HepG2 (cell line): ENCODE measurements around the gene MYO5B. TPM values are rescaled to one million over a fixed set of nuclear protein-coding genes. Genes with fewer than 3 reads are reported as not detected.

Experiments
- ARID4A ChIP-seq: sonication (generic); formaldehyde crosslinking; IDR thresholded peaks from 2 replicates; pipeline ENCODE4 v1.5.0; 2020; ENCODE audit warnings: mild to moderate bottlenecking, missing genetic modification reagents, borderline replicate concordance
- CHD4 ChIP-seq: fragments of 200-600 bp; sonication (generic); IDR thresholded peaks from 2 replicates; pipeline ENCODE4 v1.7.0; 2017; ENCODE audit warnings: mild to moderate bottlenecking, low read length, borderline replicate concordance
- FOXO1 ChIP-seq: sonication (generic); formaldehyde crosslinking; IDR thresholded peaks from 2 replicates; pipeline ENCODE4 v1.4.0; 2020; ENCODE audit warnings: missing genetic modification reagents
- GTF3A ChIP-seq: sonication (generic); formaldehyde crosslinking; conservative IDR thresholded peaks from 2 replicates; pipeline ENCODE4 v1.4.0; 2020; ENCODE audit warnings: mild to moderate bottlenecking, missing genetic modification reagents
- KLF9 ChIP-seq: IDR thresholded peaks from 2 replicates; pipeline ENCODE4 v1.6.1; 2016; ENCODE audit warnings: low read depth
- NCOA5 ChIP-seq: sonication (generic); formaldehyde crosslinking; IDR thresholded peaks from 2 replicates; pipeline ENCODE4 v1.4.0; 2020; ENCODE audit warnings: missing genetic modification reagents
- NCOR1 ChIP-seq: fragments of 200-600 bp; sonication (generic); IDR thresholded peaks from 2 replicates; pipeline ENCODE4 v1.7.0; 2017; ENCODE audit warnings: antibody characterized with exemption, low read length, borderline replicate concordance
- NR2F2 ChIP-seq: IDR thresholded peaks from 2 replicates; pipeline ENCODE4 v1.6.1; 2012; ENCODE audit warnings: low read depth, inconsistent platforms, borderline replicate concordance
- PLRG1 ChIP-seq: fragments of 450-650 bp; conservative IDR thresholded peaks from 2 replicates; pipeline ENCODE4 v1.6.1; 2016
- RAD51 ChIP-seq: fragments of 450-650 bp; IDR thresholded peaks from 2 replicates; pipeline ENCODE4 v1.6.1; 2016; ENCODE audit warnings: borderline replicate concordance
- ZBTB4 ChIP-seq: sonication (generic); formaldehyde crosslinking; IDR thresholded peaks from 2 replicates; pipeline ENCODE4 v1.4.0; 2020; ENCODE audit warnings: missing genetic modification reagents, mild to moderate bottlenecking, borderline replicate concordance
- ZNF512B ChIP-seq: sonication (generic); formaldehyde crosslinking; IDR thresholded peaks from 2 replicates; pipeline ENCODE4 v1.5.1; 2020; ENCODE audit warnings: missing genetic modification reagents, mild to moderate bottlenecking, borderline replicate concordance
- ZNF576 ChIP-seq: sonication (generic); formaldehyde crosslinking; IDR thresholded peaks from 2 replicates; pipeline ENCODE4 v1.4.0; 2020; ENCODE audit warnings: mild to moderate bottlenecking, missing genetic modification reagents
- ZNF629 ChIP-seq: sonication (generic); formaldehyde crosslinking; conservative IDR thresholded peaks from 2 replicates; pipeline ENCODE4 v1.5.0; 2020; ENCODE audit warnings: missing genetic modification reagents
- ZSCAN22 ChIP-seq: sonication (generic); formaldehyde crosslinking; IDR thresholded peaks from 2 replicates; pipeline ENCODE4 v1.4.0; 2020; ENCODE audit warnings: mild to moderate bottlenecking, missing genetic modification reagents
- ZSCAN31 ChIP-seq: sonication (generic); formaldehyde crosslinking; IDR thresholded peaks from 2 replicates; pipeline ENCODE4 v1.5.0; 2020; ENCODE audit warnings: low read depth, mild to moderate bottlenecking, missing genetic modification reagents
- polyA plus RNA-seq, 8 experiments: library from polyadenylated mRNA; depleted of rRNA in 3 of 8; stranded (reverse) in 7 of 8; unstranded in 1 of 8; fragments of >200 nt; fragmentation: Illumina TruSeq in 4 of 8; extraction: Trizol in 4 of 8; gene quantifications; 2 replicates each; pipeline versions ENCODE4 v1.2.1 to v1.2.3, GENCODE V29; 2011 to 2016; ENCODE audit warnings: low read depth in 4 of 8, missing spikeins in 1 of 8, mixed read lengths in 1 of 8; ENCODE audit not compliant: insufficient read depth in 1 of 8
- total RNA-seq, 5 experiments: library from RNA; depleted of rRNA; stranded (reverse); fragments of >200 nt; fragmentation: Illumina TruSeq; extraction: Trizol; gene quantifications; 2 replicates each; pipeline ENCODE4 v1.2.3, GENCODE V29; 2016; ENCODE audit warnings: low read depth in 1 of 5

The MYO5B gene
- total and polyA plus RNA-seq, 2 of the 13 experiments (the other 11 are each of a cell fraction or from before 2014, with no cell fraction given): 13.1 to 24.0 TPM

- TF ChIP-seq ZBTB4 (CRISPR knock-in tag): no peak; the same call in 1 of the 2 replicates
- TF ChIP-seq ZNF629: no peak
- peak; percentile 41; the same call in 1 of the 2 replicates for TF ChIP-seq NCOR1
- no peak for TF ChIP-seq NR2F2
- no peak for TF ChIP-seq ZNF512B (CRISPR knock-in tag)
- no peak for TF ChIP-seq RAD51
- TF ChIP-seq FOXO1 (CRISPR knock-in tag): no peak; the same call in 1 of the 2 replicates
- TF ChIP-seq ZSCAN31 (CRISPR knock-in tag): no peak
- TF ChIP-seq ZNF576 (CRISPR knock-in tag): no peak
- TF ChIP-seq GTF3A: 0 out of 2 replicates have a peak, but pooled peaks have one; percentile 32
- TF ChIP-seq NCOA5 (CRISPR knock-in tag): no peak
- TF ChIP-seq ARID4A (CRISPR knock-in tag): peak; percentile 44; the same call in 1 of the 2 replicates
- TF ChIP-seq PLRG1: no peak
- TF ChIP-seq ZSCAN22 (CRISPR knock-in tag): no peak
- TF ChIP-seq CHD4: 0 out of 2 replicates have a peak, but pooled peaks have one; percentile 28
- no peak for TF ChIP-seq KLF9 (CRISPR knock-in tag)
Observed at GRCh38 chr18:49813319-49814146, 381.4 kb downstream of the MYO5B start, which contains the start of gene ACAA2 (continued).
